DOHH2 (cell line): ENCODE measurements around the gene STK32C.

Source experiments
- H3F3A ChIP-seq: fragments of 200-600 bp; sonication (generic), shearing (Covaris generic); 2 replicates; pipeline ENCODE4 v1.6.0; 2016; ENCODE audit warnings: antibody characterized with exemption, mild to moderate bottlenecking; ENCODE audit not compliant: control insufficient read depth, insufficient read depth
- H3K27ac ChIP-seq: fragments of 200-600 bp; sonication (generic); 2 replicates; pipeline ENCODE4 v1.5.1; 2014; ENCODE audit warnings: low read depth, mild to moderate bottlenecking, low read length, moderate library complexity
- H3K27me3 ChIP-seq: fragments of 200-600 bp; sonication (generic); 2 replicates; pipeline ENCODE4 v1.6.1; 2014; ENCODE audit warnings: mild to moderate bottlenecking, low read length, mixed read lengths; ENCODE audit not compliant: control insufficient read depth
- H3K36me3 ChIP-seq: fragments of 200-600 bp; sonication (generic); 2 replicates; pipeline ENCODE4 v1.6.1; 2014; ENCODE audit warnings: mild to moderate bottlenecking, low read length, moderate library complexity, mixed read lengths; ENCODE audit not compliant: control insufficient read depth
- H3K4me1 ChIP-seq: fragments of 200-600 bp; sonication (generic); 2 replicates; pipeline ENCODE4 v1.6.1; 2014; ENCODE audit warnings: mild to moderate bottlenecking, low read length, mixed read lengths; ENCODE audit not compliant: control insufficient read depth
- H3K4me2 ChIP-seq: fragments of 200-600 bp; sonication (generic); 2 replicates; pipeline ENCODE4 v1.6.0; 2014; ENCODE audit warnings: mild to moderate bottlenecking, low read length, moderate library complexity
- H3K4me3 ChIP-seq: fragments of 200-600 bp; sonication (generic); 2 replicates; pipeline ENCODE4 v1.5.1; 2014; ENCODE audit warnings: mild to moderate bottlenecking, low read length, mixed read lengths
- H3K79me2 ChIP-seq: fragments of 200-600 bp; sonication (generic); 2 replicates; pipeline ENCODE4 v1.6.1; 2014; ENCODE audit warnings: mild to moderate bottlenecking, low read length, mixed read lengths; ENCODE audit not compliant: control insufficient read depth
- H3K9me2 ChIP-seq: fragments of 200-600 bp; sonication (generic); replicated peaks from 2 replicates; pipeline ENCODE4 v1.6.1; 2014; ENCODE audit warnings: mild to moderate bottlenecking, low read length, mixed read lengths; ENCODE audit not compliant: control insufficient read depth
- H3K9me3 ChIP-seq: fragments of 200-600 bp; sonication (generic); 2 replicates; pipeline ENCODE4 v1.6.1; 2014; ENCODE audit warnings: antibody characterized with exemption, low read length, mixed read lengths; ENCODE audit not compliant: control insufficient read depth, insufficient read depth
- H4K20me1 ChIP-seq: fragments of 200-600 bp; sonication (generic); 2 replicates; pipeline ENCODE4 v1.6.0; 2014; ENCODE audit warnings: low read depth, mild to moderate bottlenecking, antibody characterized with exemption, low read length, moderate library complexity; ENCODE audit not compliant: control insufficient read depth, insufficient read depth
- CTCF ChIP-seq: fragments of 200-600 bp; sonication (generic); IDR thresholded peaks from one replicate; pipeline ENCODE4 v1.5.1; 2014; ENCODE audit warnings: antibody characterized with exemption, mild to moderate bottlenecking, low read depth, low read length; ENCODE audit not compliant: poor library complexity, severe bottlenecking
- EZH2phosphoT487 ChIP-seq: fragments of 200-600 bp; sonication (generic); IDR thresholded peaks from 2 replicates; pipeline ENCODE4 v1.6.1; 2017; ENCODE audit warnings: borderline replicate concordance, mild to moderate bottlenecking, antibody characterized with exemption, low read length, moderate library complexity, mixed read lengths

Gene STK32C

DNA sequence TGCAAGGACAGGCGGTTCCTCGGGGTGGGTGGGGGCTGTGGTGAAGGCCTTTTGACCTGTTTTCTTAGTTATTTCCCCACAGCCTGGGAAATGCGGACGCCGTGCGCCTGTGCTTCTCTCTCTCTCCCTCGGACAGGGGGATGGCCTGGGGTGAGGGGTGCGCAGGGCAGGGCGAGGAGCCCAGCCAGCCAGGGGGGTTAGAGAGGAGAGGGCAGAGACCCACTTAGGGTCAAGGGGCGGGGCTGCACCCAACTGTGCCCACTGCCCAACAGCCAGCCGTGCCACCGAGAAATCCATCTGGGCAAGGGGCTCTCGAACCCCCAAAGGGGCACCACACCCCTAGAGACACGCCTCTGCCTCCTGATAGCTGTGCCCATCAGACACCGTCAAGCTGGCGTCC lies 67.2 kb downstream of the STK32C start:
- H3K9me3 ChIP-seq, result no peaks in the 10 kb centered on the region
- no peaks in the 10 kb centered on the region for H3K79me2 ChIP-seq
- H3K27ac ChIP-seq, result no peak overlapping the region
- no peaks in the 10 kb centered on the region for H3K27me3 ChIP-seq
- no peaks in the 10 kb centered on the region for H3K4me1 ChIP-seq
- no peaks in the 10 kb centered on the region for H3K36me3 ChIP-seq
- TF ChIP-seq CTCF (no peak), EZH2phosphoT487 (no peak)
- no peaks in the 10 kb centered on the region for H3F3A ChIP-seq
- no peak overlapping the region for H3K4me2 ChIP-seq
- H3K9me2 ChIP-seq, result no peaks in the 10 kb centered on the region
- no peaks in the 10 kb centered on the region for H4K20me1 ChIP-seq
- H3K4me3 ChIP-seq, result no peak overlapping the region

DNA sequence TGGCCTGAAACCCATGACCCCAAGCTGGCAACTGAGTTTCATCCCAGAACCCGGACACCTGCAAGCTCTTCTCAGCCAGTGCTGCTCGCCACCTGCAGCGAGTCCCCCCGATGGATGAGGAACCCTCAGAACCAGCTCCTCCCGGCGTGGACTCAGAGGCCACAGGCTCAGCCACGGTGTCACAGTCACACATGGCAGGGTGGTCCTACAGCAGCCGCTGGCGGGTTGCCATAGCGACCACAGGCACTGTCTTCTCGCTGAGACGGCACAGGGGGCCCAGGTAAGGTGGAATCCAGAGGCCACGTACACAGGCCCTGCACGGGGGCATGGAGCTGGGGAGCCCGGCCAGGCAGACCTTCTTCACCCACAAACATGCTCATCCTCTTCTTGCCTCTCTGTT lies 67.6 kb downstream of the STK32C start:
- H3K27me3 ChIP-seq, result no peaks in the 10 kb centered on the region
- no peaks in the 10 kb centered on the region for H3K9me2 ChIP-seq
- TF ChIP-seq EZH2phosphoT487 (no peak), CTCF (no peak)
- no peak overlapping the region for H3K27ac ChIP-seq
- no peaks in the 10 kb centered on the region for H3F3A ChIP-seq
- no peaks in the 10 kb centered on the region for H3K4me1 ChIP-seq
- no peak overlapping the region for H3K4me2 ChIP-seq
- H4K20me1 ChIP-seq, result no peaks in the 10 kb centered on the region
- no peak overlapping the region for H3K4me3 ChIP-seq
- no peaks in the 10 kb centered on the region for H3K36me3 ChIP-seq
- H3K9me3 ChIP-seq, result no peaks in the 10 kb centered on the region
- H3K79me2 ChIP-seq, result no peaks in the 10 kb centered on the region

DNA sequence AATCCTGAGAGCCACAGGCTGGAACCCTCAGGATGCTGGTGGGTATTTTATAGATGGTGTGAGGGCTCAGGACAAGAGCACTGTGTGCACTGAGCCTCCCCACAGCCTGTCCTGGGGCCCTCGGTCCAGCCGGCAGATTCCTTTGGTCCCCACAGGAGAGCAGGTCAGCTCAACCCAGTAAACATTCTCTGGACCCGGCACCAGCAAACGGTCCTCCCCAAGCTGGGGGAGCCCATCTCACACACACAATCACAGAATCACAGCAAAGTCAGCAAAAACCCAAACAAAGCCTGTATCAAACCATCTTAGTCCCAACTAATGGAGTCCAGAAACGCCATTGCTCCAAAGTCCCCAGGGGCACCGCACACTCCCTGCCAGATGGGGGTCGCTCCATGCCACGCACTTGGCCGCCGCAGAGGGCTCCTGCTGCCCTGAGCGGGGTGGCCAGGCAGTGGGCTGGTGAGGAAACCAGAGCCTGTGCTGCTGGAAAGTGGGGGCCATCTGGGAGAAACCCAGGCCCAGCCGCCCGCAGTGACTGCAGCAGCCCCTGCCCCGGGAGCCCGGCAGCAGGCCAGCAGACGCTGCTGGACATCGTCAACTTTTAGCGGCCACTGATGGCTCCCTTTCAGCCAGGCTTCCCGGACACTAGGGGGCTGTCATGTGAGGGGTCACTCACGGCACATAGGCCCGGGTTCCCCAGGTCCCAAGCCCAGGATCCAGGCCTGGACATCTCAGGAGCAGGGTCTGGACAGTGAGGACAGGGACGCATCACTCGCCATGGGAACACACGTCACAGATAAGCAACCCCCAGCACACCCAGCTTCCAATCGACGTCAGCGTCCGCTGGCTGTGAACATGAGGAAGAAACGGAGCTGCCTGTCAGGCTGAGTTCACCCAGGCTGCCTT lies 68.4 kb downstream of the STK32C start:
- TF ChIP-seq EZH2phosphoT487 (no peak), CTCF (no peak)
- Histone ChIP-seq H3K4me1 (no peaks in the 10 kb centered on the region), H3K4me3 (no peak overlapping the region), H3K27ac (no peak overlapping the region), H3K9me3 (no peaks in the 10 kb centered on the region), H3K36me3 (no peaks in the 10 kb centered on the region), H3K79me2 (no peaks in the 10 kb centered on the region), H3K27me3 (no peaks in the 10 kb centered on the region), H3K4me2 (no peak overlapping the region), H3K9me2 (no peaks in the 10 kb centered on the region), H3F3A (no peaks in the 10 kb centered on the region), H4K20me1 (no peaks in the 10 kb centered on the region)
